ENCODE results near the gene PLCD3. TPM values are rescaled to one million over a fixed set of nuclear protein-coding genes. Genes with fewer than 3 reads are reported as not detected.

Gene PLCD3
- total and polyA plus RNA-seq, 9 of the 15 experiments (the other 6 are each of a cell fraction or from before 2014, with no cell fraction given), result 0.20 to 22.6 (median 7.5) TPM

DNA sequence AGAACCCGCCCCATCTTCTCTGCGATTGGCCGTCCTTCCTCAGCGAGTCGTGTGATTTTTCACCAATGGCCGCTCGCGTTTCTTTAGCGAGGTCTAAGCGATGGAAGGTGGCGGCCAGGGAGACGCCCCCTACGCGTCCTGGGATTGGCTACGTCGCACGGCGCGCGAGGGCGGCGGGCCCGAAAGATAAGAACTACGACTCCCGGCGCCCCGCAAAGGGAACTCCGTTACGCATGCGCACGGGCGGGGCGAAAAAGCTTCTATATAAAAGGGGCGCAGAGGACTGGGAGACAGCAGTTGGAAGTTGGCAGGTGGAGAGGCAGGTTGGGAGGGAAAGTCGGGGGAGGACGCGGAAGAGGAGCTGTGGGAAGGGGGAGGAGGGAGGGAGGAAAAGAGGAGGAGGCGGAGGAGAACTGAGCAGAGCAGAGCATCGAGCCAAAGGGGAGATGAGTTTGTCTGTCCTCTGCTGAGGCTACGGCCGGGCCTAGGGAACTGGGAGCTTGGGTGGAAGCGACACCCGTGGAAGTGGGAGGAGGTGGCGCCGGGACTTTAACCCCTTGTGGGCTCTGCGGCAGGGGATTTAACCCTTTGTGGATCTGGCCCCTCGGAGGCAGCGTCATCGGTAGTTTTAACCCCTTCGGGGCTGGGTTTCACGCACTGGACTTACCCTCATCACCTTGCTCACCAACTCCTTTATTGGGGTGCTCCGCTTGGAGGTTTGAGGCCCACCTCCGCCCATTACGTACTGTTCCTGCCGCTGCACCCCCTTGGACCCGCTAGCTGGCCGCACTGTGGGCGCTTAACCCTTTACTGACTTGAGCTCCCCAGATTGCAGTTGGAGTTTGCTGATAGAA is 16.1 kb upstream of the PLCD3 start, which contains the start of gene HEXIM1 (continued):
- TF ChIP-seq, protein P1, sequence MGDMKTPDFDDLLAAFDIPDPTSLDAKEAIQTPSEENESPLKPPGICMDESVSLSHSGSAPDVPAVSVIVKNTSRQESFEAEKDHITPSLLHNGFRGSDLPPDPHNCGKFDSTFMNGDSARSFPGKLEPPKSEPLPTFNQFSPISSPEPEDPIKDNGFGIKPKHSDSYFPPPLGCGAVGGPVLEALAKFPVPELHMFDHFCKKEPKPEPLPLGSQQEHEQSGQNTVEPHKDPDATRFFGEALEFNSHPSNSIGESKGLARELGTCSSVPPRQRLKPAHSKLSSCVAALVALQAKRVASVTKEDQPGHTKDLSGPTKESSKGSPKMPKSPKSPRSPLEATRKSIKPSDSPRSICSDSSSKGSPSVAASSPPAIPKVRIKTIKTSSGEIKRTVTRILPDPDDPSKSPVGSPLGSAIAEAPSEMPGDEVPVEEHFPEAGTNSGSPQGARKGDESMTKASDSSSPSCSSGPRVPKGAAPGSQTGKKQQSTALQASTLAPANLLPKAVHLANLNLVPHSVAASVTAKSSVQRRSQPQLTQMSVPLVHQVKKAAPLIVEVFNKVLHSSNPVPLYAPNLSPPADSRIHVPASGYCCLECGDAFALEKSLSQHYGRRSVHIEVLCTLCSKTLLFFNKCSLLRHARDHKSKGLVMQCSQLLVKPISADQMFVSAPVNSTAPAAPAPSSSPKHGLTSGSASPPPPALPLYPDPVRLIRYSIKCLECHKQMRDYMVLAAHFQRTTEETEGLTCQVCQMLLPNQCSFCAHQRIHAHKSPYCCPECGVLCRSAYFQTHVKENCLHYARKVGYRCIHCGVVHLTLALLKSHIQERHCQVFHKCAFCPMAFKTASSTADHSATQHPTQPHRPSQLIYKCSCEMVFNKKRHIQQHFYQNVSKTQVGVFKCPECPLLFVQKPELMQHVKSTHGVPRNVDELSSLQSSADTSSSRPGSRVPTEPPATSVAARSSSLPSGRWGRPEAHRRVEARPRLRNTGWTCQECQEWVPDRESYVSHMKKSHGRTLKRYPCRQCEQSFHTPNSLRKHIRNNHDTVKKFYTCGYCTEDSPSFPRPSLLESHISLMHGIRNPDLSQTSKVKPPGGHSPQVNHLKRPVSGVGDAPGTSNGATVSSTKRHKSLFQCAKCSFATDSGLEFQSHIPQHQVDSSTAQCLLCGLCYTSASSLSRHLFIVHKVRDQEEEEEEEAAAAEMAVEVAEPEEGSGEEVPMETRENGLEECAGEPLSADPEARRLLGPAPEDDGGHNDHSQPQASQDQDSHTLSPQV (IDR thresholded peaks at IDR 0.05), result no peak; the same call in 1 of the 2 replicates
- TF ChIP-seq, protein P2, sequence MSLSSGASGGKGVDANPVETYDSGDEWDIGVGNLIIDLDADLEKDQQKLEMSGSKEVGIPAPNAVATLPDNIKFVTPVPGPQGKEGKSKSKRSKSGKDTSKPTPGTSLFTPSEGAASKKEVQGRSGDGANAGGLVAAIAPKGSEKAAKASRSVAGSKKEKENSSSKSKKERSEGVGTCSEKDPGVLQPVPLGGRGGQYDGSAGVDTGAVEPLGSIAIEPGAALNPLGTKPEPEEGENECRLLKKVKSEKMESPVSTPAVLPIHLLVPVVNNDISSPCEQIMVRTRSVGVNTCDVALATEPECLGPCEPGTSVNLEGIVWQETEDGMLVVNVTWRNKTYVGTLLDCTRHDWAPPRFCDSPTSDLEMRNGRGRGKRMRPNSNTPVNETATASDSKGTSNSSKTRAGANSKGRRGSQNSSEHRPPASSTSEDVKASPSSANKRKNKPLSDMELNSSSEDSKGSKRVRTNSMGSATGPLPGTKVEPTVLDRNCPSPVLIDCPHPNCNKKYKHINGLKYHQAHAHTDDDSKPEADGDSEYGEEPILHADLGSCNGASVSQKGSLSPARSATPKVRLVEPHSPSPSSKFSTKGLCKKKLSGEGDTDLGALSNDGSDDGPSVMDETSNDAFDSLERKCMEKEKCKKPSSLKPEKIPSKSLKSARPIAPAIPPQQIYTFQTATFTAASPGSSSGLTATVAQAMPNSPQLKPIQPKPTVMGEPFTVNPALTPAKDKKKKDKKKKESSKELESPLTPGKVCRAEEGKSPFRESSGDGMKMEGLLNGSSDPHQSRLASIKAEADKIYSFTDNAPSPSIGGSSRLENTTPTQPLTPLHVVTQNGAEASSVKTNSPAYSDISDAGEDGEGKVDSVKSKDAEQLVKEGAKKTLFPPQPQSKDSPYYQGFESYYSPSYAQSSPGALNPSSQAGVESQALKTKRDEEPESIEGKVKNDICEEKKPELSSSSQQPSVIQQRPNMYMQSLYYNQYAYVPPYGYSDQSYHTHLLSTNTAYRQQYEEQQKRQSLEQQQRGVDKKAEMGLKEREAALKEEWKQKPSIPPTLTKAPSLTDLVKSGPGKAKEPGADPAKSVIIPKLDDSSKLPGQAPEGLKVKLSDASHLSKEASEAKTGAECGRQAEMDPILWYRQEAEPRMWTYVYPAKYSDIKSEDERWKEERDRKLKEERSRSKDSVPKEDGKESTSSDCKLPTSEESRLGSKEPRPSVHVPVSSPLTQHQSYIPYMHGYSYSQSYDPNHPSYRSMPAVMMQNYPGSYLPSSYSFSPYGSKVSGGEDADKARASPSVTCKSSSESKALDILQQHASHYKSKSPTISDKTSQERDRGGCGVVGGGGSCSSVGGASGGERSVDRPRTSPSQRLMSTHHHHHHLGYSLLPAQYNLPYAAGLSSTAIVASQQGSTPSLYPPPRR (CRISPR knock-in tag; IDR thresholded peaks at IDR 0.05; ENCODE audit: borderline replicate concordance), result no peak
- no peak for TF ChIP-seq NCOA4 (IDR thresholded peaks at IDR 0.05; ENCODE audit: partially characterized antibody)
- TF ChIP-seq KLF10 (CRISPR knock-in tag; IDR thresholded peaks at IDR 0.05), result peak; percentile 76; the same call in 1 of the 2 replicates
- no peak; the same call in 1 of the 2 replicates for TF ChIP-seq RB1 (IDR thresholded peaks at IDR 0.05; ENCODE audit: low read depth)
- TF ChIP-seq NFE2 (IDR thresholded peaks at IDR 0.05; ENCODE audit: low read depth), result 0 out of 2 replicates have a peak, but pooled peaks have one; percentile 12
- no peak for TF ChIP-seq RBBP5 (IDR thresholded peaks at IDR 0.05; ENCODE audit: borderline replicate concordance, insufficient read depth, low read length, poor library complexity, severe bottlenecking)
- 0 out of 2 replicates have a peak, but pooled peaks have one; percentile 48 for TF ChIP-seq TEAD4 (IDR thresholded peaks at IDR 0.05; ENCODE audit: low read length)
- no peak for TF ChIP-seq TEAD4 (CRISPR knock-in tag; IDR thresholded peaks at IDR 0.05; ENCODE audit: borderline replicate concordance)
- peak; percentile 77 for TF ChIP-seq CREB1 (IDR thresholded peaks at IDR 0.05)
- TF ChIP-seq CREB1 (CRISPR knock-in tag; IDR thresholded peaks at IDR 0.05), result peak; percentile 68; the same call in 1 of the 2 replicates
- peak; percentile 95 for TF ChIP-seq MTA1 (IDR thresholded peaks at IDR 0.05; ENCODE audit: borderline replicate concordance)
- no peak for TF ChIP-seq SRSF9 (IDR thresholded peaks at IDR 0.05; ENCODE audit: borderline replicate concordance, low read depth, low read length)
- TF ChIP-seq, protein P3, sequence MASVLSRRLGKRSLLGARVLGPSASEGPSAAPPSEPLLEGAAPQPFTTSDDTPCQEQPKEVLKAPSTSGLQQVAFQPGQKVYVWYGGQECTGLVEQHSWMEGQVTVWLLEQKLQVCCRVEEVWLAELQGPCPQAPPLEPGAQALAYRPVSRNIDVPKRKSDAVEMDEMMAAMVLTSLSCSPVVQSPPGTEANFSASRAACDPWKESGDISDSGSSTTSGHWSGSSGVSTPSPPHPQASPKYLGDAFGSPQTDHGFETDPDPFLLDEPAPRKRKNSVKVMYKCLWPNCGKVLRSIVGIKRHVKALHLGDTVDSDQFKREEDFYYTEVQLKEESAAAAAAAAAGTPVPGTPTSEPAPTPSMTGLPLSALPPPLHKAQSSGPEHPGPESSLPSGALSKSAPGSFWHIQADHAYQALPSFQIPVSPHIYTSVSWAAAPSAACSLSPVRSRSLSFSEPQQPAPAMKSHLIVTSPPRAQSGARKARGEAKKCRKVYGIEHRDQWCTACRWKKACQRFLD (CRISPR knock-in tag; IDR thresholded peaks at IDR 0.05), result 0 out of 2 replicates have a peak, but pooled peaks have one; percentile 67
- TF ChIP-seq OTX1 (CRISPR knock-in tag; IDR thresholded peaks at IDR 0.05), result peak; percentile 100
- TF ChIP-seq CAMTA2 (CRISPR knock-in tag; conservative IDR thresholded peaks at IDR 0.05), result peak; percentile 96
- TF ChIP-seq PHF8 (IDR thresholded peaks at IDR 0.05; ENCODE audit: borderline replicate concordance, low read length), result peak; percentile 61; the same call in 1 of the 2 replicates

Data from K562 (cell line).